ENCODE data around the gene OR11A1.

The OR11A1 gene

DNA sequence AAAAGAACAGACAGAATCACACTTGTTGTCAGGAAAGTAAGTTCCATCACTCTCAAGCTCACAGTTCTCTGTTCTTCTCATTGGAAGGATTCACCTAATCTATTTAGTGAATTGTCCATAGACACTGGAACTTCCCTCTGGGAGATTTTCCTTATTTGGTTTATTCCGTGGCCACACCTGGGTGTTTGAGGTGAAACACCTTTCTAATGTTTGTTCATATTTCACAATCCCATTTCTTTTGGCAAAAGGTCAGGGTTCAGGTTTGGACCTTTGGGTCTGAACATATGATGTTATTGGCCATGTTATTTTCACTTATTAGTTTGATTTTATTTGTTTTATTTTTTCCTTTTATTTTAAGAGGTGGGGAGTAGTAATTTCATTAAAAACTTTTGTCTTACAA is 26.9 kb upstream of the OR11A1 start:
- TF ChIP-seq, protein P1, sequence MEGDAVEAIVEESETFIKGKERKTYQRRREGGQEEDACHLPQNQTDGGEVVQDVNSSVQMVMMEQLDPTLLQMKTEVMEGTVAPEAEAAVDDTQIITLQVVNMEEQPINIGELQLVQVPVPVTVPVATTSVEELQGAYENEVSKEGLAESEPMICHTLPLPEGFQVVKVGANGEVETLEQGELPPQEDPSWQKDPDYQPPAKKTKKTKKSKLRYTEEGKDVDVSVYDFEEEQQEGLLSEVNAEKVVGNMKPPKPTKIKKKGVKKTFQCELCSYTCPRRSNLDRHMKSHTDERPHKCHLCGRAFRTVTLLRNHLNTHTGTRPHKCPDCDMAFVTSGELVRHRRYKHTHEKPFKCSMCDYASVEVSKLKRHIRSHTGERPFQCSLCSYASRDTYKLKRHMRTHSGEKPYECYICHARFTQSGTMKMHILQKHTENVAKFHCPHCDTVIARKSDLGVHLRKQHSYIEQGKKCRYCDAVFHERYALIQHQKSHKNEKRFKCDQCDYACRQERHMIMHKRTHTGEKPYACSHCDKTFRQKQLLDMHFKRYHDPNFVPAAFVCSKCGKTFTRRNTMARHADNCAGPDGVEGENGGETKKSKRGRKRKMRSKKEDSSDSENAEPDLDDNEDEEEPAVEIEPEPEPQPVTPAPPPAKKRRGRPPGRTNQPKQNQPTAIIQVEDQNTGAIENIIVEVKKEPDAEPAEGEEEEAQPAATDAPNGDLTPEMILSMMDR (IDR thresholded peaks at IDR 0.05; ENCODE audit: extremely low read depth, missing control alignments), result no peak
- DNase-seq (ENCODE audit: low spot score), result no peak

DNA sequence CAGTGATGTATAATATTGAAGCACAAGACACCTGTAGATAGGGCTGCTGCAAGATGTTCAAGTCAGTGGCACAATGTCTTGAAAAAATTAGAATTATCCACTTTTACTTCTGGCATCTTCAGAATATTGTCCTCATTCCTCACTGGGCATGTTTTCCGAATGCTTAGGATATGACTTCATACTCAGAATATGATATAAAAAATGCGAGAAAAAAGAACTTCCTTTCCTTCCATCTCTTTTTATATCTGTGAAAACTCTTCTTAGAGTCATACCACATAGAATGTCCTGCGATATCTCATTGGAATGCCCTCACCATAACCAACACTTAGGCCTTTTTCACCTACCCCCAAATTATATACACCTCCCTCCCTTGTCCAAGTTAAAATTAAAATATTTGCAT is 26.3 kb upstream of the OR11A1 start:
- TF ChIP-seq, protein P1 (IDR thresholded peaks at IDR 0.05; ENCODE audit: extremely low read depth, missing control alignments), result no peak

DNA sequence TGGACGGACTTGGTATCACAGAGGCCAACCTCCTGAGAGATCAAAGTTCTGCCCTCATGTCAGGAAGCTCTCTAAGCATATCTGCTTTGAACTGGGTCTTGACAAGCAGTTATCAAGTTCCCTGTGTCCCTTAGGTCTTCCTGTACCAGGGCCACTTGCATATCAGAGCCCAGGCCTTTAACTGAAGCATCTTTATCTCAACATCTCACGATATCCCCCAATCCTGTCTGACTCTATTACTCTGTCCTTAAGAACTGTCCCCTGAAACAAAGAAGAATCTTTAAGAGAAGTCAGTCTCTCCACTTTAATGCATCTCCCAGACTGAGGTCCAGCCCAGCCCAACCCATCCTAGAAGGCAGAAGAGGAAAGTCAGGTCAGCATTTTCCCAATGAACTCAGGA is 22.7 kb upstream of the OR11A1 start:
- TF ChIP-seq, protein P1 (IDR thresholded peaks at IDR 0.05; ENCODE audit: extremely low read depth, missing control alignments), result no peak
- DNase-seq (ENCODE audit: low spot score), result no peak

More for the DNA sequence above, 26.3 kb upstream of the OR11A1 start:
- DNase-seq (ENCODE audit: low spot score), result no peak

DNA sequence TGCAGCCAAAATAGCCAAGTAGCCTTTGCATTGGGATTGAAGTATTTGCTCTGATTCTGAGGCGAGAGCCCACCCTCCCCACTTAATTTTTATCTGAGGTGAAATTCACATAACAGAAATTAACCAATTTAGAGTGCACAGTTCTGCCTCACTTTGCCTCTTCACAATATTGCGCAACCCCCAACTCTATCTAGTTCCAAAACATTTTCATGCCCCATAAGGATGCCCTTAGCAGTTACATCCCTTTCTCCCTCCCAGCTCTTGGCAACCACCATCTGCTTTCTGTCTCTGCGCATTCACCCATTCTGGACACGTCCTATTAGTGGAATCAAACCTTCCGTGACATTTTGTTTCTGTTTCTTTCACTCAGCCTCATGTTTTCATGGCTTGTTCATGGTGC is 21.9 kb upstream of the OR11A1 start:
- no peak for DNase-seq (ENCODE audit: low spot score)
- TF ChIP-seq, protein P1 (IDR thresholded peaks at IDR 0.05; ENCODE audit: extremely low read depth, missing control alignments), result no peak

DNA sequence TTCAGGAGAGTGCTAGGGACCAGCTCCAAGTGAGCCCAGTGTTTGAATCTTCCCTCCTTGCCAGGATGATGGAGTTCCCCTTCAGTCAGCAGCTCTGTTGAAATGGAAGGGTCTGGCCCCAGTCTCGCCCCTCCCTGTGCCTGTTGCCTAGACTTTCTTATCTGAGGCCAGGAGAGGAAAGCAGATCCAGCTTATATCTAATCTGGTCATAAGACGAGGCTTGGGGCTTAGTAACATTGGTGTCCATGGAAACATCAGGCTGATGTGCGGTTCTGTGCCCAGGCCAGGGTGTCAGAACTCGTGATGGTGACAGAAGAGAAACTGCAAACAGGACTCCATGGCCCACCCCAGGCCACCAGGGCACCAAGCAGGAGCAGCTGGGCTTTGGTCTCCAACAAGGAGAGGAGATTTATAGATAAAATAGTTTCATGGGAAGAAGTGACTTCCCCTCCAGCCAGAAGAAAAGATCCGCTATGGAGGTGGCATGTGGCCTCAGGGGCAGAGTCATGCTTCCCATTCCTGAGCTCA is 21.1 kb upstream of the OR11A1 start:
- DNase-seq (ENCODE audit: low spot score), result no peak
- TF ChIP-seq, protein P1 (IDR thresholded peaks at IDR 0.05; ENCODE audit: extremely low read depth, missing control alignments), result no peak

DNA sequence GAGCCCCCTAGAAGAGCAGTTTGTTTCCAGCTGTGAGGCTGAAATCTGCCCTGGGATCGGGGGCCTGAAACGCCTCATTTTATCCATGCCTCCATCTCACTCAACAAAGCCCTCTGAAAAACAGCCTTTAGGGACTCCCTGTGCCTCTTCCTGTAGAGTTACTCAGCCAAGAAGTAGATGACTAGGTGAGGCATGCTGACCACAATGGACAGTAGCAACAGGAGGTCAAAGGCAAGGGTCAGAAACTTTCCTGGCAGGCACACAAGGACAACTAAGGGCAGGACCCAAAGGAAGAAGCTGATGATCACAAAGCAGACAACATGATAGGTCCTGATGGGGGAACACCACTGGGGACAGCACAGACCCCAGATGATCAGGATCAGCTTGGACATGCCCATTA is 18.1 kb upstream of the OR11A1 start:
- no peak for DNase-seq (ENCODE audit: low spot score)
- TF ChIP-seq, protein P1 (IDR thresholded peaks at IDR 0.05; ENCODE audit: extremely low read depth, missing control alignments), result no peak

DNA sequence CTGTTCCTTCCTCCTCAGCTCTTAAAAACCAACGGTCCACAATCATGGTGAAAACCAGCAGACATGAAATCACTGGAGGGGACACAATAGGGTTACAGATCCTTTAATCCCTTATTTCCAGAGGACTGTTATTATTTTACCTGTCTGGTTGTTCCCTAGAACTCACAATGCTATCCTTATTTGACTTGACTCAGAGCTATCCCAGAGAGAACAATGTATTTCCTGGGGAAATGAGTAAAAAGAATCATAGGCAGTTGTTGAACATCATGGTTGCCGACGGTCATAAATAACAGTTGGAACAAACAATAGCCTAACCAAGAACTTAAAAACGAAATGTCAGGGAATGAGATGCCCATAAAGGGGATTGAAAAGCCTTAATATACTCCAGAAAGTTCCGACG is 9.4 kb upstream of the OR11A1 start:
- TF ChIP-seq, protein P1 (IDR thresholded peaks at IDR 0.05; ENCODE audit: extremely low read depth, missing control alignments), result no peak
- no peak for DNase-seq (ENCODE audit: low spot score)

Data from GM20000 (cell line).